HCT116 (cell line): ENCODE measurements around the gene MEF2D. TPM values are rescaled to one million over a fixed set of nuclear protein-coding genes. Genes with fewer than 3 reads are reported as not detected.

Experiments used
- ATAC-seq: fragments of 200-7000 bp; cut with Tn5 transposase; 2 replicates; pipeline ENCODE4 v1.9.1; 2020; ENCODE audit warnings: mild to moderate bottlenecking, moderate library complexity
- BruUV-seq: library from RNA; stranded (reverse); fragments of 400-500 nt; replicated peaks from 2 replicates; lab custom pipeline; 2021; lab: Mats Ljungman, UMichigan
- CTCF ChIA-PET: fragments of 300-600 bp; sonication (Branson Sonifier 250); formaldehyde crosslinking; loops from one replicate; lab custom pipeline; 2021; ENCODE audit warnings: antibody characterized with exemption; lab: Charles Lee
- POLR2A ChIA-PET: fragments of 300-600, 350-600 bp; sonication (Branson Sonifier 250); formaldehyde crosslinking; loops from one replicate; lab custom pipeline; 2021; ENCODE audit warnings: antibody characterized with exemption; lab: Charles Lee
- RAD21 ChIA-PET, 2 experiments: fragments of 300-600 bp; sonication (Branson Sonifier 250); formaldehyde crosslinking; loops; one replicate each; lab custom pipeline; 2023; ENCODE audit warnings: low total read pairs in 2 of 2; ENCODE audit not compliant: uncharacterized antibody in 2 of 2, unreplicated experiment in 2 of 2, low non-redundant PET in 1 of 2; lab: Charles Lee
- DNase-seq: peaks from one replicate; pipeline ENCODE4 v3.0.0-alpha.2; 2010; ENCODE audit warnings: low read depth, low spot score
- H2AFZ ChIP-seq: fragments of 200-600 bp; shearing (Covaris generic), sonication (generic); 2 replicates; pipeline ENCODE4 v1.6.1; 2017; ENCODE audit warnings: low read depth, mixed run types, mixed read lengths, antibody characterized with exemption, low read length; ENCODE audit not compliant: poor library complexity, severe bottlenecking
- H3K27ac ChIP-seq: 2 replicates; pipeline ENCODE4 v1.5.1; 2012; ENCODE audit warnings: low read depth, low read length
- H3K27me3 ChIP-seq: fragments of 200-600 bp; sonication (generic); 2 replicates; pipeline ENCODE4 v1.6.1; 2016; ENCODE audit warnings: mixed run types, low read length, mixed read lengths; ENCODE audit not compliant: insufficient read depth
- H3K36me3 ChIP-seq, 2 experiments: fragments of 200-500 bp in 1 of 2; fragments of 200-600 bp in 1 of 2; sonication (Bioruptor generic) in 1 of 2; sonication (generic) in 1 of 2; 2 replicates each; pipeline versions ENCODE4 v1.5.1 to v1.6.1; 2014 to 2016; ENCODE audit warnings: low read length in 2 of 2, inconsistent platforms in 1 of 2, mixed read lengths in 1 of 2, mixed run types in 1 of 2; ENCODE audit not compliant: insufficient read depth in 2 of 2, control insufficient read depth in 1 of 2
- H3K4me1 ChIP-seq, 2 experiments: fragments of 200-600 bp in 1 of 2; sonication (generic) in 1 of 2; 2 replicates each; pipeline versions ENCODE4 v1.5.1 to v1.6.1; 2012 to 2017; ENCODE audit warnings: low read length in 2 of 2, inconsistent platforms in 1 of 2, mild to moderate bottlenecking in 1 of 2, mixed read lengths in 1 of 2, mixed run types in 1 of 2, moderate library complexity in 1 of 2; ENCODE audit not compliant: insufficient read depth in 2 of 2, control insufficient read depth in 1 of 2
- H3K4me2 ChIP-seq: fragments of 200-600 bp; sonication (generic); 2 replicates; pipeline ENCODE4 v1.6.1; 2017; ENCODE audit warnings: mixed run types, low read length, mixed read lengths
- H3K4me3 ChIP-seq, 2 experiments: fragments of 200-600 bp in 1 of 2; sonication (generic) in 1 of 2; replicated peaks in 1 of 2; 2 replicates each; pipeline ENCODE4 v1.5.1; 2011 to 2016; ENCODE audit warnings: low read length in 2 of 2, control low read depth in 1 of 2, low read depth in 1 of 2, mild to moderate bottlenecking in 1 of 2, mixed read lengths in 1 of 2, mixed run types in 1 of 2
- H3K79me2 ChIP-seq: fragments of 200-600 bp; sonication (generic); 2 replicates; pipeline ENCODE4 v1.6.1; 2017; ENCODE audit warnings: mild to moderate bottlenecking, mixed run types, low read length, moderate library complexity, mixed read lengths; ENCODE audit not compliant: insufficient read depth
- H3K9ac ChIP-seq: fragments of 200-600 bp; sonication (generic); 2 replicates; pipeline ENCODE4 v1.6.1; 2016; ENCODE audit warnings: low read length, mixed read lengths
- H3K9me2 ChIP-seq: fragments of 200-600 bp; sonication (generic), shearing (Covaris generic); 2 replicates; pipeline ENCODE4 v1.6.1; 2017; ENCODE audit warnings: mixed run types, mild to moderate bottlenecking, moderate library complexity; ENCODE audit not compliant: insufficient read depth
- H3K9me3 ChIP-seq, 2 experiments: fragments of 200-500 bp in 1 of 2; fragments of 200-600 bp in 1 of 2; sonication (Bioruptor generic) in 1 of 2; sonication (generic) in 1 of 2; 2 replicates each; pipeline ENCODE4 v1.6.1; 2014 to 2017; ENCODE audit warnings: low read length in 2 of 2, mixed read lengths in 2 of 2, inconsistent platforms in 1 of 2, low read depth in 1 of 2, mild to moderate bottlenecking in 1 of 2, mixed run types in 1 of 2, moderate library complexity in 1 of 2; ENCODE audit not compliant: control insufficient read depth in 1 of 2, insufficient read depth in 1 of 2
- H4K20me1 ChIP-seq: fragments of 200-600 bp; sonication (generic), shearing (Covaris generic); 2 replicates; pipeline ENCODE4 v1.6.1; 2017; ENCODE audit warnings: mixed run types, mild to moderate bottlenecking, moderate library complexity; ENCODE audit not compliant: insufficient read depth
- CEBPB ChIP-seq: IDR thresholded peaks from 2 replicates; pipeline ENCODE4 v1.6.1; 2012; ENCODE audit warnings: low read depth
- EGR1 ChIP-seq: IDR thresholded peaks from 2 replicates; pipeline ENCODE4 v1.6.1; 2012; ENCODE audit warnings: low read depth
- POLR2A ChIP-seq: IDR thresholded peaks from 2 replicates; pipeline ENCODE4 v1.7.0; 2011; ENCODE audit warnings: borderline replicate concordance; ENCODE audit not compliant: insufficient read depth, insufficient read length; ENCODE audit errors: extremely low read depth
- POLR2AphosphoS5 ChIP-seq: IDR thresholded peaks from 2 replicates; pipeline ENCODE4 v1.6.1; 2011; ENCODE audit warnings: mild to moderate bottlenecking, low read depth, low read length, moderate library complexity
- RAD21 ChIP-seq: IDR thresholded peaks from 2 replicates; pipeline ENCODE4 v1.6.1; 2012; ENCODE audit warnings: low read depth, mild to moderate bottlenecking
- YY1 ChIP-seq: IDR thresholded peaks from 2 replicates; pipeline ENCODE4 v1.6.1; 2011; ENCODE audit warnings: low read length, low read depth, moderate library complexity, mild to moderate bottlenecking; ENCODE audit not compliant: insufficient replicate concordance; ENCODE audit errors: extremely low read depth
- ZFX ChIP-seq: fragments of 450-650 bp; IDR thresholded peaks from 2 replicates; pipeline ENCODE4 v1.6.1; 2017
- ZNF274 ChIP-seq: fragments of 200-500 bp; sonication (Bioruptor generic); IDR thresholded peaks from 2 replicates; pipeline ENCODE4 v1.6.1; 2014; ENCODE audit warnings: mild to moderate bottlenecking, low read depth, low read length, inconsistent platforms
- intact Hi-C: fragments of 100-400 bp; cut with micrococcal nuclease; formaldehyde crosslinking; loops from 2 replicates; pipeline ENCODE4 v1.10.0; 2022
- total RNA-seq: library from RNA; stranded (reverse); gene quantifications from one replicate; pipeline ENCODE4 v1.2.1, GENCODE V29; 2021; ENCODE audit not compliant: unreplicated experiment
- TF ChIP-seq, protein P1 (sequence below): IDR thresholded peaks from 2 replicates; pipeline ENCODE4 v1.6.1; 2011; ENCODE audit warnings: mild to moderate bottlenecking, low read length, moderate library complexity; ENCODE audit not compliant: insufficient replicate concordance; ENCODE audit errors: extremely low read depth

MEF2D gene
- total RNA-seq, 1 experiment from 2014 or later = 44.2 TPM

DNA sequence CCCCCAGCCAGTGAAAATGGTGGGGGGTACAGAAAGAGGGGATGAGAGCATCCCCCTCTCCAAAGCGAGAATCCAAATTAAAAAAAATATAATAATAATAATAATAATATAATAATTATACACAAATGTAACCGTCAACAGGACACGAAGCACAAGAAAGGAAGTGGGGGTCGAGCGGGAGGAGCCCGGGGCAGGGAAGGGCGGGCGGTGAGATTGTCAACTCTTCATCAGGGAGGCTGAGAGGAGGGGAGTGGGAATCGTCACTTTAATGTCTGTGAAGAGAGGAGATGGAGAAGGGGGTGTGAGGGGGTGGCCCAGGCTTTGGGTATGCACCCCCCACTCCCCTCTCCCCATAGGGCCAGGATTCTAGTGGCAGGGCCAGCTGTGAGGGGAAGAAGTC, 33.2 kb downstream of the MEF2D start:
- Histone ChIP-seq H3K9me3 (no peaks in the 10 kb centered on the region), H3K27me3 (no peaks in the 10 kb centered on the region), H3K36me3 (peaks cover 7 to 8% of the 10 kb centered on the region in 2 experiments; a peak in 2 of 4 replicates), H3K4me1 (peaks cover 9 to 23% of the 10 kb centered on the region in 2 experiments)
- ATAC-seq = no peak
- POLR2A ChIA-PET = no interaction called here
- no peak for DNase-seq
- TF ChIP-seq YY1 (no peak), EGR1 (no peak), CEBPB (no peak), ZNF274 (no peak), ZFX (no peak), RAD21 (no peak), POLR2A (no peak), POLR2AphosphoS5 (no peak)
- TF ChIP-seq, protein P1, sequence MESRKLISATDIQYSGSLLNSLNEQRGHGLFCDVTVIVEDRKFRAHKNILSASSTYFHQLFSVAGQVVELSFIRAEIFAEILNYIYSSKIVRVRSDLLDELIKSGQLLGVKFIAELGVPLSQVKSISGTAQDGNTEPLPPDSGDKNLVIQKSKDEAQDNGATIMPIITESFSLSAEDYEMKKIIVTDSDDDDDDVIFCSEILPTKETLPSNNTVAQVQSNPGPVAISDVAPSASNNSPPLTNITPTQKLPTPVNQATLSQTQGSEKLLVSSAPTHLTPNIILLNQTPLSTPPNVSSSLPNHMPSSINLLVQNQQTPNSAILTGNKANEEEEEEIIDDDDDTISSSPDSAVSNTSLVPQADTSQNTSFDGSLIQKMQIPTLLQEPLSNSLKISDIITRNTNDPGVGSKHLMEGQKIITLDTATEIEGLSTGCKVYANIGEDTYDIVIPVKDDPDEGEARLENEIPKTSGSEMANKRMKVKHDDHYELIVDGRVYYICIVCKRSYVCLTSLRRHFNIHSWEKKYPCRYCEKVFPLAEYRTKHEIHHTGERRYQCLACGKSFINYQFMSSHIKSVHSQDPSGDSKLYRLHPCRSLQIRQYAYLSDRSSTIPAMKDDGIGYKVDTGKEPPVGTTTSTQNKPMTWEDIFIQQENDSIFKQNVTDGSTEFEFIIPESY = no peak
- TF ChIP-seq, all 23 proteins: peak for 0
- Histone ChIP-seq H3K4me3 (no peak overlapping the region), H3K9me2 (no peaks in the 10 kb centered on the region), H3K4me2 (no peak overlapping the region), H3K9ac (no peak overlapping the region), H4K20me1 (no peaks in the 10 kb centered on the region), H3K79me2 (no peaks in the 10 kb centered on the region), H3K27ac (no peak overlapping the region), H2AFZ (no peak overlapping the region)
- RAD21 ChIA-PET = no interaction called here
- no TSS peak for BruUV-seq
- intact Hi-C loops = no loop called here
- CTCF ChIA-PET = interaction anchor here (1.3 kb wide), 1 partner anchor 10 kb away, joined by 4 read pairs; no protein-coding TSS in a partner anchor
